Erythroblast (primary cell): Measurements from ENCODE around the gene DPP4.

Experiments
- GATA1 ChIP-seq: IDR thresholded peaks from 2 replicates; pipeline ENCODE4 v1.6.1; 2011; ENCODE audit warnings: low read depth, mild to moderate bottlenecking, control low read depth, low read length, moderate library complexity
- POLR2A ChIP-seq: IDR thresholded peaks from 2 replicates; pipeline ENCODE4 v1.6.1; 2011; ENCODE audit warnings: mild to moderate bottlenecking, low read length

DNA sequence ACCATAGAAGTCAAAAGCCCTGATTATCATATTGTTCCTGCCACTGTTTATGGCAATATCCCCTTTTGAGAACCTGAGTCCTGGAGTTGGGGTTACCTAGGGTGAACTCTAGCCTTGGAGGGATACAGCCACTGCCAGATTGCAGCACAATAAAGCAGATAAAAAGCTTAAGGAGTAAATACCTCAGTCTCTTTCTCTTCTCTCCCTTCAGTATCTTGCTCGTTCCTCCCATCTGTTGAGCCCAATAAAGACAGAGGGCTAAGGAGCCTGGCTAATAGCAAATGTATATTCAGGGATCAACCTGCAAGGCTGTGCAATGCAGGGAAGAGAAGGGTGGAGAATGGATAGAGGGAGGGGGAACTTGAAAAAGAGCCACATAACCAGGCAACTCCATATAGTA, 8.0 kb upstream of the DPP4 start:
- no peak for TF ChIP-seq POLR2A
- TF ChIP-seq GATA1, result no peak
